ENCODE measurements around the gene BAZ1B.
"Not testable (repeated sequence)": the region's sequence is repeated elsewhere in the genome, so short reads cannot be mapped to it uniquely, and the experiment has no call there.

Gene BAZ1B

DNA sequence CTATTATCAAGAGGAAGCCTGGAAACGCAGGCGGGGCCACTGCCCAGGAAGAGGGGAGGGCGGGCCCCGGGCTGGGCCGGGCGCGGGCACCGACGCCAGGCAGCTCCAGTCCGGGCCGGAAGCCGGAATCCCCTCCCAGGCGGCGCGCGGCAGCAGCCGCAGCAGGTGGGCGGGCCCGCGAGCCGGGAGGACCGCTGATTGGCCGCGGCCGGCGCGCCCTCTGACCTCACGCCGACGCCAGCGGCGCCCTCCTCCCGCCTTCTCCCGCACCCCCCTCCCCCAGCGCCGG lies 35.0 kb upstream of the BAZ1B start:
- peaks cover 53% of the 10 kb centered on the region for H3K79me2 ChIP-seq (ENCODE audit: insufficient read depth, low read length)
- H2AFZ ChIP-seq (ENCODE audit: low read depth, low read length) = peak overlapping the region; percentile 99
- peak overlapping the region; percentile 100 for H3K9ac ChIP-seq (ENCODE audit: low read depth, low read length)
- peak overlapping the region; percentile 98 for H3K27ac ChIP-seq (ENCODE audit: low read length)
- H3K4me2 ChIP-seq (ENCODE audit: insufficient read depth, low read length) = peak overlapping the region; percentile 86
- H3K9me3 ChIP-seq (ENCODE audit: insufficient read depth, low read length, severe bottlenecking) = no peaks in the 10 kb centered on the region
- H3K36me3 ChIP-seq (ENCODE audit: insufficient read depth, low read length) = peaks cover 33% of the 10 kb centered on the region
- H3K4me1 ChIP-seq (ENCODE audit: insufficient read depth, low read length) = peaks cover 39% of the 10 kb centered on the region
- TF ChIP-seq EZH2 (IDR thresholded peaks at IDR 0.05; ENCODE audit: borderline replicate concordance, low read depth, low read length, severe bottlenecking) (no peak), CTCF (IDR thresholded peaks at IDR 0.05; ENCODE audit: borderline replicate concordance, extremely low read depth, low read length, poor library complexity, severe bottlenecking) (no peak)
- ATAC-seq (ENCODE audit: insufficient read depth, low read depth) (peak; percentile 95), DNase-seq (peak; percentile 94)
- H3K4me3 ChIP-seq (ENCODE audit: low read depth in 1 of 2, low read length in 2 of 2) = peak overlapping the region; percentile 89 to 91
- H4K20me1 ChIP-seq (ENCODE audit: insufficient read depth, low read length) = peaks cover 45% of the 10 kb centered on the region
- H3K27me3 ChIP-seq (ENCODE audit: insufficient read depth, low read length, poor library complexity) = no peaks in the 10 kb centered on the region

- peaks cover 46% of the 10 kb centered on the region for H4K20me1 ChIP-seq (ENCODE audit: insufficient read depth, low read length)
- peaks cover 39% of the 10 kb centered on the region for H3K4me1 ChIP-seq (ENCODE audit: insufficient read depth, low read length)
- peak overlapping the region; percentile 89 to 91 for H3K4me3 ChIP-seq (ENCODE audit: low read depth in 1 of 2, low read length in 2 of 2)
- H3K9me3 ChIP-seq (ENCODE audit: insufficient read depth, low read length, severe bottlenecking) = no peaks in the 10 kb centered on the region
- no peaks in the 10 kb centered on the region for H3K27me3 ChIP-seq (ENCODE audit: insufficient read depth, low read length, poor library complexity)
- DNase-seq (no peak), ATAC-seq (ENCODE audit: insufficient read depth, low read depth) (no peak)
- peak overlapping the region; percentile 72 for H2AFZ ChIP-seq (ENCODE audit: low read depth, low read length)
- peak overlapping the region; percentile 86 for H3K4me2 ChIP-seq (ENCODE audit: insufficient read depth, low read length)
- H3K27ac ChIP-seq (ENCODE audit: low read length) = peak overlapping the region; percentile 70
- peak overlapping the region; percentile 100 for H3K9ac ChIP-seq (ENCODE audit: low read depth, low read length)
- peaks cover 39% of the 10 kb centered on the region for H3K36me3 ChIP-seq (ENCODE audit: insufficient read depth, low read length)
- no peak for TF ChIP-seq EZH2 (IDR thresholded peaks at IDR 0.05; ENCODE audit: borderline replicate concordance, low read depth, low read length, severe bottlenecking)
- TF ChIP-seq CTCF (IDR thresholded peaks at IDR 0.05; ENCODE audit: borderline replicate concordance, extremely low read depth, low read length, poor library complexity, severe bottlenecking) = no peak
- H3K79me2 ChIP-seq (ENCODE audit: insufficient read depth, low read length) = peaks cover 59% of the 10 kb centered on the region
Measured at GRCh38 chr7:73556208-73557107, 34.4 kb upstream of the BAZ1B start.

- H3K4me2 ChIP-seq (ENCODE audit: insufficient read depth, low read length) = peak overlapping the region; percentile 86
- H3K4me3 ChIP-seq (ENCODE audit: low read depth in 1 of 2, low read length in 2 of 2) = peak overlapping the region; percentile 89 to 91; a peak in 3 of 4 replicates
- no peaks in the 10 kb centered on the region for H3K9me3 ChIP-seq (ENCODE audit: insufficient read depth, low read length, severe bottlenecking)
- DNase-seq (no peak), ATAC-seq (ENCODE audit: insufficient read depth, low read depth) (no peak)
- TF ChIP-seq EZH2 (IDR thresholded peaks at IDR 0.05; ENCODE audit: borderline replicate concordance, low read depth, low read length, severe bottlenecking) (no peak), CTCF (IDR thresholded peaks at IDR 0.05; ENCODE audit: borderline replicate concordance, extremely low read depth, low read length, poor library complexity, severe bottlenecking) (no peak)
- no peak overlapping the region for H2AFZ ChIP-seq (ENCODE audit: low read depth, low read length)
- H3K9ac ChIP-seq (ENCODE audit: low read depth, low read length) = peak overlapping the region; percentile 100
- no peaks in the 10 kb centered on the region for H3K27me3 ChIP-seq (ENCODE audit: insufficient read depth, low read length, poor library complexity)
- H4K20me1 ChIP-seq (ENCODE audit: insufficient read depth, low read length) = peaks cover 46% of the 10 kb centered on the region
- H3K27ac ChIP-seq (ENCODE audit: low read length) = peak overlapping the region; percentile 70; the same call in 1 of the 2 replicates
- peaks cover 67% of the 10 kb centered on the region for H3K79me2 ChIP-seq (ENCODE audit: insufficient read depth, low read length)
- peaks cover 39% of the 10 kb centered on the region for H3K4me1 ChIP-seq (ENCODE audit: insufficient read depth, low read length)
- H3K36me3 ChIP-seq (ENCODE audit: insufficient read depth, low read length) = peaks cover 45% of the 10 kb centered on the region
Measured at GRCh38 chr7:73555411-73555982, 33.4 kb upstream of the BAZ1B start.

DNA sequence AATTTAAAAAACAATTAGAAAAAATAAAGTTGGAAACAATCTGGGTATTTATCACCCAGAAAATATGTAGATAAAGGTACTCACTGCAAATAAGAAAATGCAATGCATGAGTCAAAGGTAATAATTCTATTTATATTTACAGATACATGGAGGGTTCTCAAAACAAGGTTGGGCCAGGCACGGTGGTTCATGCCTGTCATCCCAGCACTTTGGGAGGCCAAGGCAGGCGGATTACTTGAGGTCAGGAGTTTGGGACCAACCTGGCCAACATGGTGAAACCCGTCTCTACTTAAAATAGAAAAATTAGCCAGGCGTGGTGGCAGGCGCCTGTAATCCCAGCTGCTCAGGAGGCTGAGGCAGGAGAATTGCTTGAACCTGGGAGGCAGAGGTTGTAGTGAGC lies 28.0 kb upstream of the BAZ1B start:
- DNase-seq; H3K4me3 ChIP-seq (ENCODE audit: low read depth in 1 of 2, low read length in 2 of 2); H3K9me3 ChIP-seq (ENCODE audit: insufficient read depth, low read length, severe bottlenecking); H3K27me3 ChIP-seq (ENCODE audit: insufficient read depth, low read length, poor library complexity); H3K4me2 ChIP-seq (ENCODE audit: insufficient read depth, low read length); H3K27ac ChIP-seq (ENCODE audit: low read length); H2AFZ ChIP-seq (ENCODE audit: low read depth, low read length); ATAC-seq (ENCODE audit: insufficient read depth, low read depth); H3K9ac ChIP-seq (ENCODE audit: low read depth, low read length): not testable (repeated sequence)
- H3K79me2 ChIP-seq (ENCODE audit: insufficient read depth, low read length) = peaks cover 95% of the 10 kb centered on the region
- peaks cover 21% of the 10 kb centered on the region for H3K4me1 ChIP-seq (ENCODE audit: insufficient read depth, low read length)
- H3K36me3 ChIP-seq (ENCODE audit: insufficient read depth, low read length) = peaks cover 84% of the 10 kb centered on the region
- peaks cover 57% of the 10 kb centered on the region; the same call in 1 of the 2 replicates for H4K20me1 ChIP-seq (ENCODE audit: insufficient read depth, low read length)
